ENCODE data around the gene SUGP2.

The SUGP2 gene

GRCh38 chr19:19059018-19059836, 25.9 kb upstream of the SUGP2 start:
- no peak for DNase-seq

GRCh38 chr19:19057720-19058119, 24.4 kb upstream of the SUGP2 start:
- DNase-seq: no peak

GRCh38 chr19:19057317-19057716, 24.0 kb upstream of the SUGP2 start:
- DNase-seq: no peak

GRCh38 chr19:19056636-19057275, 23.4 kb upstream of the SUGP2 start:
- no peak for DNase-seq

GRCh38 chr19:19055701-19056100, 22.4 kb upstream of the SUGP2 start:
- DNase-seq: no peak

- DNase-seq: no peak
Observed at GRCh38 chr19:19054939-19055440, 21.7 kb upstream of the SUGP2 start.

GRCh38 chr19:19054315-19054938, 21.1 kb upstream of the SUGP2 start:
- DNase-seq: no peak

- DNase-seq: peak; percentile 61 to 85 (median 70)
Observed at GRCh38 chr19:19053508-19054314, 20.4 kb upstream of the SUGP2 start.

- DNase-seq: peak; percentile 40 to 67 (median 64)
Observed at GRCh38 chr19:19052921-19053320, 19.6 kb upstream of the SUGP2 start.

GRCh38 chr19:19051478-19052213, 18.3 kb upstream of the SUGP2 start:
- peak in 1 of 3 donors; percentile 16 for DNase-seq

GRCh38 chr19:19050731-19051130, 17.4 kb upstream of the SUGP2 start:
- DNase-seq: peak in 1 of 3 donors; percentile 19

- no peak for DNase-seq
Observed at GRCh38 chr19:19050104-19050503, 16.8 kb upstream of the SUGP2 start.

GRCh38 chr19:19049406-19049805, 16.1 kb upstream of the SUGP2 start:
- DNase-seq: no peak

- DNase-seq: no peak
Observed at GRCh38 chr19:19043881-19044280, 10.6 kb upstream of the SUGP2 start.

- no peak for DNase-seq
Observed at GRCh38 chr19:19043481-19043880, 10.2 kb upstream of the SUGP2 start.

GRCh38 chr19:19042732-19043280, 9.5 kb upstream of the SUGP2 start:
- DNase-seq: no peak

GRCh38 chr19:19040417-19040816, 7.1 kb upstream of the SUGP2 start:
- no peak for DNase-seq

GRCh38 chr19:19039901-19040300, 6.6 kb upstream of the SUGP2 start:
- DNase-seq: no peak

GRCh38 chr19:19034204-19034624, 897 bp upstream of the SUGP2 start:
- peak; percentile 84 to 91 (median 90) for DNase-seq

- DNase-seq: no peak
Observed at GRCh38 chr19:19033176-19033425, 216 bp downstream of the SUGP2 start.

GRCh38 chr19:19032420-19033175, 719 bp downstream of the SUGP2 start:
- DNase-seq: peak; percentile 97
